ENCODE data around the gene PRKN.

- TF ChIP-seq CTCF (IDR thresholded peaks at IDR 0.05) (no peak), POLR2AphosphoS5 (IDR thresholded peaks at IDR 0.05; ENCODE audit: low read depth, low read length) (no peak)
Measured at GRCh38 chr6:161985876-161986423, 741.6 kb downstream of the PRKN start.
